ENCODE measurements around the gene TRPV6. TPM values are rescaled to one million over a fixed set of nuclear protein-coding genes. Genes with fewer than 3 reads are reported as not detected.
A peak's percentile ranks its signal among the peaks of the same experiment; 100 is the strongest.

Gene TRPV6
- total RNA-seq, 6 experiments from 2014 or later, result 0.06 to 1.5 (median 0.75) TPM

- TF ChIP-seq CTCF (IDR thresholded peaks at IDR 0.05) (no peak), POLR2A (IDR thresholded peaks at IDR 0.05) (no peak)
- intact Hi-C loops (cut with DNase I), result loop anchor here (10.0 kb wide), 1 partner anchor 128 kb away; no protein-coding TSS in a partner anchor
- Histone ChIP-seq H3K9me3 (no peaks in the 10 kb centered on the region), H3K27me3 (no peaks in the 10 kb centered on the region), H3K4me1 (no peaks in the 10 kb centered on the region), H3K36me3 (no peaks in the 10 kb centered on the region), H3K27ac (no peak overlapping the region), H3K4me3 (no peak overlapping the region)
- 33% methylated on average over 1 of the region's 18 CpGs for WGBS (ENCODE audit: insufficient coverage, low coverage, low lambda C conversion rate, missing lambda C conversion rate)
- ATAC-seq, result no peak
- DNase-seq, result peak in 1 of 3 donors; percentile 35
Observed at GRCh38 chr7:142876991-142877910, 8.3 kb downstream of the TRPV6 start.

- DNase-seq (no peak), ATAC-seq (no peak)
- H3K4me3 ChIP-seq, result no peak overlapping the region
- H3K27me3 ChIP-seq, result no peaks in the 10 kb centered on the region
- intact Hi-C loops (cut with DNase I), result loop anchor here (10.0 kb wide), 1 partner anchor 128 kb away; no protein-coding TSS in a partner anchor
- 65% methylated on average over 5 of the region's 9 CpGs for WGBS (ENCODE audit: insufficient coverage, low coverage, low lambda C conversion rate, missing lambda C conversion rate)
- no peak overlapping the region for H3K27ac ChIP-seq
- H3K9me3 ChIP-seq, result no peaks in the 10 kb centered on the region
- no peaks in the 10 kb centered on the region for H3K4me1 ChIP-seq
- TF ChIP-seq POLR2A (IDR thresholded peaks at IDR 0.05), result no peak
- TF ChIP-seq CTCF (IDR thresholded peaks at IDR 0.05), result no peak
- H3K36me3 ChIP-seq, result no peaks in the 10 kb centered on the region
Observed at GRCh38 chr7:142876236-142876960, 9.1 kb downstream of the TRPV6 start.

- H3K27me3 ChIP-seq, result no peaks in the 10 kb centered on the region
- H3K4me1 ChIP-seq, result no peaks in the 10 kb centered on the region
- no peak overlapping the region for H3K4me3 ChIP-seq
- no CpG with 5 or more reads among the region's 14 CpGs for WGBS (ENCODE audit: insufficient coverage, low coverage, low lambda C conversion rate, missing lambda C conversion rate)
- H3K9me3 ChIP-seq, result no peaks in the 10 kb centered on the region
- no peak overlapping the region for H3K27ac ChIP-seq
- DNase-seq, result no peak
- ATAC-seq, result no peak
- H3K36me3 ChIP-seq, result no peaks in the 10 kb centered on the region
- TF ChIP-seq POLR2A (IDR thresholded peaks at IDR 0.05), result no peak
- TF ChIP-seq CTCF (IDR thresholded peaks at IDR 0.05), result no peak
- intact Hi-C loops (cut with DNase I), result loop anchor here (10.0 kb wide), 1 partner anchor 129 kb away; no protein-coding TSS in a partner anchor
Observed at GRCh38 chr7:142875456-142875855, 10.1 kb downstream of the TRPV6 start.

GRCh38 chr7:142874837-142875236, 10.7 kb downstream of the TRPV6 start:
- intact Hi-C loops (cut with DNase I), result loop anchor here (10.0 kb wide), 1 partner anchor 130 kb away; no protein-coding TSS in a partner anchor
- ATAC-seq (no peak), DNase-seq (no peak)
- WGBS (ENCODE audit: insufficient coverage, low coverage, low lambda C conversion rate, missing lambda C conversion rate), result no CpG with 5 or more reads among the region's 6 CpGs
- Histone ChIP-seq H3K4me3 (no peak overlapping the region), H3K27ac (no peak overlapping the region), H3K36me3 (no peaks in the 10 kb centered on the region), H3K4me1 (no peaks in the 10 kb centered on the region), H3K27me3 (no peaks in the 10 kb centered on the region), H3K9me3 (no peaks in the 10 kb centered on the region)
- no peak for TF ChIP-seq POLR2A (IDR thresholded peaks at IDR 0.05)
- no peak for TF ChIP-seq CTCF (IDR thresholded peaks at IDR 0.05)
